AG09309 (cell line): ENCODE data around the gene GAREM1.

Experiments used
- DNase-seq: peaks from one replicate; pipeline ENCODE4 v3.0.0-alpha.2; 2010; ENCODE audit warnings: low read depth
- H3K4me3 ChIP-seq: 2 replicates; pipeline ENCODE4 v1.5.1; 2011; ENCODE audit warnings: mild to moderate bottlenecking, low read depth, low read length, moderate library complexity; ENCODE audit not compliant: control insufficient read depth
- CTCF ChIP-seq: IDR thresholded peaks from 2 replicates; pipeline ENCODE4 v1.5.1; 2011; ENCODE audit warnings: mild to moderate bottlenecking, low read depth, low read length, inconsistent platforms; ENCODE audit not compliant: insufficient read depth, control insufficient read depth; ENCODE audit errors: missing control alignments

The GAREM1 gene

GRCh38 chr18:32219431-32220018 is 251.2 kb downstream of the GAREM1 start:
- H3K4me3 ChIP-seq, result no peak overlapping the region
- no peak for TF ChIP-seq CTCF
- no peak for DNase-seq

- TF ChIP-seq CTCF, result no peak
- no peak overlapping the region for H3K4me3 ChIP-seq
- DNase-seq, result no peak
Measured at GRCh38 chr18:32216390-32216789, 254.3 kb downstream of the GAREM1 start.

- no peak overlapping the region for H3K4me3 ChIP-seq
- DNase-seq, result no peak
- no peak for TF ChIP-seq CTCF
Measured at GRCh38 chr18:32213693-32214092, 257.0 kb downstream of the GAREM1 start.
